Measurements from ENCODE around the gene OSBPL10. TPM values are rescaled to one million over a fixed set of nuclear protein-coding genes. Genes with fewer than 3 reads are reported as not detected.

The OSBPL10 gene
- total RNA-seq, 1 experiment from 2014 or later, result 172 TPM

- intact Hi-C loops (cut with micrococcal nuclease), result no loop called here
- ChIA-PET POLR2A (no interaction called here), CTCF (interaction anchor here (0.7 kb wide), 1 partner anchor 53 kb away, joined by 4 read pairs; no protein-coding TSS in a partner anchor)
- peak; percentile 41 for DNase-seq (ENCODE audit: unreplicated experiment)
- no peaks in the 10 kb centered on the region for H3K27me3 Mint-ChIP-seq (ENCODE audit: insufficient read depth, unreplicated experiment)
- no peak overlapping the region for H3K4me3 Mint-ChIP-seq (ENCODE audit: unreplicated experiment)
- peak overlapping the region; percentile 33 for H3K27ac Mint-ChIP-seq (ENCODE audit: low read depth, unreplicated experiment)
- H3K36me3 Mint-ChIP-seq (ENCODE audit: insufficient read depth, unreplicated experiment), result peaks cover 15% of the 10 kb centered on the region
- no peaks in the 10 kb centered on the region for H3K9me3 Mint-ChIP-seq (ENCODE audit: unreplicated experiment)
- peaks cover 44% of the 10 kb centered on the region for H3K4me1 Mint-ChIP-seq (ENCODE audit: insufficient read depth, unreplicated experiment)
- TF ChIP-seq CTCF (IDR thresholded peaks at IDR 0.05; ENCODE audit: unreplicated experiment), result no peak
- no TSS peak for BruUV-seq (replicated peaks)
Measured at GRCh38 chr3:31775383-31775782, 205.7 kb downstream of the OSBPL10 start.

GRCh38 chr3:31772758-31773473 lies 208.1 kb downstream of the OSBPL10 start:
- H3K4me3 Mint-ChIP-seq (ENCODE audit: unreplicated experiment), result no peak overlapping the region
- no peak for DNase-seq (ENCODE audit: unreplicated experiment)
- no peaks in the 10 kb centered on the region for H3K9me3 Mint-ChIP-seq (ENCODE audit: unreplicated experiment)
- ChIA-PET POLR2A (no interaction called here), CTCF (no interaction called here)
- peaks cover 18% of the 10 kb centered on the region for H3K36me3 Mint-ChIP-seq (ENCODE audit: insufficient read depth, unreplicated experiment)
- BruUV-seq (replicated peaks), result no TSS peak
- H3K27ac Mint-ChIP-seq (ENCODE audit: low read depth, unreplicated experiment), result no peak overlapping the region
- TF ChIP-seq CTCF (IDR thresholded peaks at IDR 0.05; ENCODE audit: unreplicated experiment), result no peak
- peaks cover 45% of the 10 kb centered on the region for H3K4me1 Mint-ChIP-seq (ENCODE audit: insufficient read depth, unreplicated experiment)
- intact Hi-C loops (cut with micrococcal nuclease), result no loop called here
- H3K27me3 Mint-ChIP-seq (ENCODE audit: insufficient read depth, unreplicated experiment), result no peaks in the 10 kb centered on the region

- no peak for DNase-seq (ENCODE audit: unreplicated experiment)
- no peaks in the 10 kb centered on the region for H3K27me3 Mint-ChIP-seq (ENCODE audit: insufficient read depth, unreplicated experiment)
- ChIA-PET CTCF (interaction anchor here (0.5 kb wide), 1 partner anchor 139 kb away, joined by 4 read pairs; no protein-coding TSS in a partner anchor), POLR2A (no interaction called here)
- peaks cover 21% of the 10 kb centered on the region for H3K36me3 Mint-ChIP-seq (ENCODE audit: insufficient read depth, unreplicated experiment)
- no peaks in the 10 kb centered on the region for H3K9me3 Mint-ChIP-seq (ENCODE audit: unreplicated experiment)
- no peak overlapping the region for H3K4me3 Mint-ChIP-seq (ENCODE audit: unreplicated experiment)
- no peak for TF ChIP-seq CTCF (IDR thresholded peaks at IDR 0.05; ENCODE audit: unreplicated experiment)
- BruUV-seq (replicated peaks), result no TSS peak
- no peak overlapping the region for H3K27ac Mint-ChIP-seq (ENCODE audit: low read depth, unreplicated experiment)
- intact Hi-C loops (cut with micrococcal nuclease), result no loop called here
- H3K4me1 Mint-ChIP-seq (ENCODE audit: insufficient read depth, unreplicated experiment), result peaks cover 42% of the 10 kb centered on the region
Measured at GRCh38 chr3:31772272-31772671, 208.8 kb downstream of the OSBPL10 start.

- ChIA-PET POLR2A (interaction anchor here (1.0 to 1.1 kb wide), 2 partner anchors 15 to 208 kb away, joined by 3 to 4 read pairs; no protein-coding TSS in a partner anchor), CTCF (no interaction called here)
- intact Hi-C loops (cut with micrococcal nuclease), result no loop called here
- no TSS peak for BruUV-seq (replicated peaks)
- DNase-seq (ENCODE audit: unreplicated experiment), result peak; percentile 18
- Mint-ChIP-seq H3K9me3 (ENCODE audit: unreplicated experiment) (no peaks in the 10 kb centered on the region), H3K4me1 (ENCODE audit: insufficient read depth, unreplicated experiment) (peaks cover 35% of the 10 kb centered on the region), H3K36me3 (ENCODE audit: insufficient read depth, unreplicated experiment) (peaks cover 32% of the 10 kb centered on the region), H3K4me3 (ENCODE audit: unreplicated experiment) (no peak overlapping the region), H3K27ac (ENCODE audit: low read depth, unreplicated experiment) (peak overlapping the region; percentile 42), H3K27me3 (ENCODE audit: insufficient read depth, unreplicated experiment) (no peaks in the 10 kb centered on the region)
- TF ChIP-seq CTCF (IDR thresholded peaks at IDR 0.05; ENCODE audit: unreplicated experiment), result no peak
Measured at GRCh38 chr3:31770822-31771326, 210.2 kb downstream of the OSBPL10 start.

Data from MCF 10A (cell line).